HepG2 (cell line): Measurements from ENCODE around the gene ANKRD35. TPM values are rescaled to one million over a fixed set of nuclear protein-coding genes. Genes with fewer than 3 reads are reported as not detected.
A peak's percentile ranks its signal among the peaks of the same experiment; 100 is the strongest.

ENCODE experiments used
- HNRNPL ChIP-seq: fragments of 200-400 bp; formaldehyde crosslinking; IDR thresholded peaks from 2 replicates; pipeline ENCODE4 v1.6.1; 2017; ENCODE audit warnings: mild to moderate bottlenecking, low read depth, low read length
- MAF1 ChIP-seq: sonication (generic); formaldehyde crosslinking; IDR thresholded peaks from 2 replicates; pipeline ENCODE4 v1.5.0; 2020; ENCODE audit warnings: missing genetic modification reagents, borderline replicate concordance
- SPEN ChIP-seq: sonication (generic); formaldehyde crosslinking; IDR thresholded peaks from 2 replicates; pipeline ENCODE4 v1.5.1; 2020; ENCODE audit warnings: low read depth, mild to moderate bottlenecking, missing genetic modification reagents
- SRF ChIP-seq: IDR thresholded peaks from 2 replicates; pipeline ENCODE4 v1.6.1; 2011; ENCODE audit warnings: mild to moderate bottlenecking, low read depth, low read length, moderate library complexity
- SSRP1 ChIP-seq: IDR thresholded peaks from 2 replicates; pipeline ENCODE4 v1.6.1; 2016; ENCODE audit warnings: control low read depth
- TBX2 ChIP-seq: sonication (generic); formaldehyde crosslinking; IDR thresholded peaks from 2 replicates; pipeline ENCODE4 v1.5.0; 2020; ENCODE audit warnings: missing genetic modification reagents, mild to moderate bottlenecking, borderline replicate concordance
- TGIF2 ChIP-seq: IDR thresholded peaks from 2 replicates; pipeline ENCODE4 v1.6.1; 2016; ENCODE audit warnings: control low read depth, missing compliant biosample characterization
- ZFP82 ChIP-seq: sonication (generic); formaldehyde crosslinking; IDR thresholded peaks from 2 replicates; pipeline ENCODE4 v1.5.1; 2020; ENCODE audit warnings: mild to moderate bottlenecking, missing genetic modification reagents, borderline replicate concordance
- ZNF768 ChIP-seq: sonication (generic); formaldehyde crosslinking; IDR thresholded peaks from 2 replicates; pipeline ENCODE4 v1.4.0; 2020; ENCODE audit warnings: missing genetic modification reagents
- ZNF891 ChIP-seq: sonication (generic); formaldehyde crosslinking; IDR thresholded peaks from 2 replicates; pipeline ENCODE4 v1.5.0; 2020; ENCODE audit warnings: mild to moderate bottlenecking, missing genetic modification reagents
- polyA plus RNA-seq, 8 experiments: library from polyadenylated mRNA; depleted of rRNA in 3 of 8; stranded (reverse) in 7 of 8; unstranded in 1 of 8; fragments of >200 nt; fragmentation: Illumina TruSeq in 4 of 8; extraction: Trizol in 4 of 8; gene quantifications; 2 replicates each; pipeline versions ENCODE4 v1.2.1 to v1.2.3, GENCODE V29; 2011 to 2016; ENCODE audit warnings: low read depth in 4 of 8, missing spikeins in 1 of 8, mixed read lengths in 1 of 8; ENCODE audit not compliant: insufficient read depth in 1 of 8
- total RNA-seq, 5 experiments: library from RNA; depleted of rRNA; stranded (reverse); fragments of >200 nt; fragmentation: Illumina TruSeq; extraction: Trizol; gene quantifications; 2 replicates each; pipeline ENCODE4 v1.2.3, GENCODE V29; 2016; ENCODE audit warnings: low read depth in 1 of 5
- TF ChIP-seq, protein P1 (sequence below): sonication (generic); formaldehyde crosslinking; IDR thresholded peaks from one replicate; pipeline ENCODE4 v1.5.1; 2020; ENCODE audit warnings: mild to moderate bottlenecking, missing genetic modification reagents; ENCODE audit errors: not compliant biosample characterization
- TF ChIP-seq, protein P2 (sequence below): sonication (generic); formaldehyde crosslinking; IDR thresholded peaks from 2 replicates; pipeline ENCODE4 v1.8.1; 2023; ENCODE audit warnings: missing genetic modification reagents, mild to moderate bottlenecking, borderline replicate concordance
- TF ChIP-seq, protein P3 (sequence below): sonication (generic); formaldehyde crosslinking; IDR thresholded peaks from 2 replicates; pipeline ENCODE4 v1.8.0; 2022; ENCODE audit warnings: missing genetic modification reagents, mild to moderate bottlenecking, inconsistent platforms, borderline replicate concordance
- TF ChIP-seq, protein P4 (sequence below), 2 experiments: sonication (generic) in 1 of 2; formaldehyde crosslinking in 1 of 2; IDR thresholded peaks; 2 replicates each; pipeline versions ENCODE4 v1.4.0 to v1.6.1; 2018 to 2020; ENCODE audit warnings: missing genetic modification reagents in 2 of 2, borderline replicate concordance in 1 of 2, low read depth in 1 of 2, mild to moderate bottlenecking in 1 of 2, missing biosample characterization in 1 of 2
- TF ChIP-seq, protein P5 (sequence below): sonication (generic); formaldehyde crosslinking; IDR thresholded peaks from 2 replicates; pipeline ENCODE4 v1.5.1; 2020; ENCODE audit warnings: mild to moderate bottlenecking, missing genetic modification reagents, moderate library complexity

The ANKRD35 gene
- total and polyA plus RNA-seq, 2 of the 13 experiments (the other 11 are each of a cell fraction or from before 2014, with no cell fraction given) = 0.02 TPM; not detected in 1

- TF ChIP-seq, protein P1, sequence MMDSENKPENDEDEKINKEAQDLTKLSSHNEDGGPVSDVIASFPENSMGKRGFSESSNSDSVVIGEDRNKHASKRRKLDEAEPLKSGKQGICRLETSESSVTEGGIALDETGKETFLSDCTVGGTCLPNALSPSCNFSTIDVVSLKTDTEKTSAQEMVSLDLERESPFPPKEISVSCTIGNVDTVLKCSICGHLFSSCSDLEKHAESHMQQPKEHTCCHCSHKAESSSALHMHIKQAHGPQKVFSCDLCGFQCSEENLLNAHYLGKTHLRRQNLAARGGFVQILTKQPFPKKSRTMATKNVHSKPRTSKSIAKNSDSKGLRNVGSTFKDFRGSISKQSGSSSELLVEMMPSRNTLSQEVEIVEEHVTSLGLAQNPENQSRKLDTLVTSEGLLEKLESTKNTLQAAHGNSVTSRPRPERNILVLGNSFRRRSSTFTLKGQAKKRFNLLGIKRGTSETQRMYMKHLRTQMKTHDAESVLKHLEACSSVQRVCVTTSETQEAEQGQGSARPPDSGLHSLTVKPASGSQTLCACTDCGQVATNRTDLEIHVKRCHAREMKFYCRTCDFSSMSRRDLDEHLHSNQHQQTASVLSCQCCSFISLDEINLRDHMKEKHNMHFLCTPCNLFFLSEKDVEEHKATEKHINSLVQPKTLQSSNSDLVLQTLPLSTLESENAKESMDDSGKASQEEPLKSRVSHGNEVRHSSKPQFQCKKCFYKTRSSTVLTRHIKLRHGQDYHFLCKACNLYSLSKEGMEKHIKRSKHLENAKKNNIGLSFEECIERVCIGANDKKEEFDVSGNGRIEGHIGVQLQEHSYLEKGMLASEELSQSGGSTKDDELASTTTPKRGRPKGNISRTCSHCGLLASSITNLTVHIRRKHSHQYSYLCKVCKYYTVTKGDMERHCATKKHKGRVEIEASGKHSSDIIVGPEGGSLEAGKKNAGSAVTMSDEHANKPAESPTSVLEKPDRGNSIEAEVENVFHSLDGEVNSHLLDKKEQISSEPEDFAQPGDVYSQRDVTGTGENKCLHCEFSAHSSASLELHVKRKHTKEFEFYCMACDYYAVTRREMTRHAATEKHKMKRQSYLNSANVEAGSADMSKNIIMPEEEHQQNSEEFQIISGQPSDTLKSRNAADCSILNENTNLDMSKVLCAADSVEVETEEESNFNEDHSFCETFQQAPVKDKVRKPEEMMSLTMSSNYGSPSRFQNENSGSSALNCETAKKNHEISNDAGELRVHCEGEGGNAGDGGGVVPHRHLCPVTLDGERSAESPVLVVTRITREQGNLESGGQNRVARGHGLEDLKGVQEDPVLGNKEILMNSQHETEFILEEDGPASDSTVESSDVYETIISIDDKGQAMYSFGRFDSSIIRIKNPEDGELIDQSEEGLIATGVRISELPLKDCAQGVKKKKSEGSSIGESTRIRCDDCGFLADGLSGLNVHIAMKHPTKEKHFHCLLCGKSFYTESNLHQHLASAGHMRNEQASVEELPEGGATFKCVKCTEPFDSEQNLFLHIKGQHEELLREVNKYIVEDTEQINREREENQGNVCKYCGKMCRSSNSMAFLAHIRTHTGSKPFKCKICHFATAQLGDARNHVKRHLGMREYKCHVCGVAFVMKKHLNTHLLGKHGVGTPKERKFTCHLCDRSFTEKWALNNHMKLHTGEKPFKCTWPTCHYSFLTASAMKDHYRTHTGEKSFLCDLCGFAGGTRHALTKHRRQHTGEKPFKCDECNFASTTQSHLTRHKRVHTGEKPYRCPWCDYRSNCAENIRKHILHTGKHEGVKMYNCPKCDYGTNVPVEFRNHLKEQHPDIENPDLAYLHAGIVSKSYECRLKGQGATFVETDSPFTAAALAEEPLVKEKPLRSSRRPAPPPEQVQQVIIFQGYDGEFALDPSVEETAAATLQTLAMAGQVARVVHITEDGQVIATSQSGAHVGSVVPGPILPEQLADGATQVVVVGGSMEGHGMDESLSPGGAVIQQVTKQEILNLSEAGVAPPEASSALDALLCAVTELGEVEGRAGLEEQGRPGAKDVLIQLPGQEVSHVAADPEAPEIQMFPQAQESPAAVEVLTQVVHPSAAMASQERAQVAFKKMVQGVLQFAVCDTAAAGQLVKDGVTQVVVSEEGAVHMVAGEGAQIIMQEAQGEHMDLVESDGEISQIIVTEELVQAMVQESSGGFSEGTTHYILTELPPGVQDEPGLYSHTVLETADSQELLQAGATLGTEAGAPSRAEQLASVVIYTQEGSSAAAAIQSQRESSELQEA (CRISPR knock-in tag) = no peak
- 0 out of 2 replicates have a peak, but pooled peaks have one; percentile 16 for TF ChIP-seq SSRP1 (CRISPR knock-in tag)
- TF ChIP-seq, protein P2, sequence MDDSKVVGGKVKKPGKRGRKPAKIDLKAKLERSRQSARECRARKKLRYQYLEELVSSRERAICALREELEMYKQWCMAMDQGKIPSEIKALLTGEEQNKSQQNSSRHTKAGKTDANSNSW (CRISPR knock-in tag) = no peak
- TF ChIP-seq SRF = no peak
- no peak for TF ChIP-seq ZNF768 (CRISPR knock-in tag)
- TF ChIP-seq, protein P3, sequence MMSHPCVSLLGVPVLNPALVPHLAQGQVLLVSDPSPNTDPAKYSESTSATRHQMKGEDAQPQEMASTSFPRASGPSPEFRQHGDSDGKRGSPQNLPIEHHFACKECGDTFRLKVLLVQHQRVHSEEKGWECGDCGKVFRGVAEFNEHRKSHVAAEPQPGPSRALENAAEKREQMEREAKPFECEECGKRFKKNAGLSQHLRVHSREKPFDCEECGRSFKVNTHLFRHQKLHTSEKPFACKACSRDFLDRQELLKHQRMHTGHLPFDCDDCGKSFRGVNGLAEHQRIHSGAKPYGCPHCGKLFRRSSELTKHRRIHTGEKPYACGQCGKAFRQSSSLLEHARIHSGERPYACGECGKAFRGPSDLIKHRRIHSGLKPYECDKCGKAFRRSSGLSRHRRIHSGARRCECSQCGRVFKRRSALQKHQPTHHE (CRISPR knock-in tag) = no peak
- peak; percentile 29 for TF ChIP-seq TBX2 (CRISPR knock-in tag)
- peak; percentile 73; the same call in 1 of the 2 replicates for TF ChIP-seq SPEN (CRISPR knock-in tag)
- TF ChIP-seq, protein P4, sequence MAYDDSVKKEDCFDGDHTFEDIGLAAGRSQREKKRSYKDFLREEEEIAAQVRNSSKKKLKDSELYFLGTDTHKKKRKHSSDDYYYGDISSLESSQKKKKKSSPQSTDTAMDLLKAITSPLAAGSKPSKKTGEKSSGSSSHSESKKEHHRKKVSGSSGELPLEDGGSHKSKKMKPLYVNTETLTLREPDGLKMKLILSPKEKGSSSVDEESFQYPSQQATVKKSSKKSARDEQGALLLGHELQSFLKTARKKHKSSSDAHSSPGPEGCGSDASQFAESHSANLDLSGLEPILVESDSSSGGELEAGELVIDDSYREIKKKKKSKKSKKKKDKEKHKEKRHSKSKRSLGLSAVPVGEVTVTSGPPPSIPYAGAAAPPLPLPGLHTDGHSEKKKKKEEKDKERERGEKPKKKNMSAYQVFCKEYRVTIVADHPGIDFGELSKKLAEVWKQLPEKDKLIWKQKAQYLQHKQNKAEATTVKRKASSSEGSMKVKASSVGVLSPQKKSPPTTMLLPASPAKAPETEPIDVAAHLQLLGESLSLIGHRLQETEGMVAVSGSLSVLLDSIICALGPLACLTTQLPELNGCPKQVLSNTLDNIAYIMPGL (CRISPR knock-in tag; IDR thresholded peaks at IDR 0.05; ENCODE audit: borderline replicate concordance in 1 of 2, low read depth in 1 of 2) = peak; percentile 18 to 51; a peak in 1 of 4 replicates
- 0 out of 2 replicates have a peak, but pooled peaks have one; percentile 5 for TF ChIP-seq ZNF891
- TF ChIP-seq, protein P5, sequence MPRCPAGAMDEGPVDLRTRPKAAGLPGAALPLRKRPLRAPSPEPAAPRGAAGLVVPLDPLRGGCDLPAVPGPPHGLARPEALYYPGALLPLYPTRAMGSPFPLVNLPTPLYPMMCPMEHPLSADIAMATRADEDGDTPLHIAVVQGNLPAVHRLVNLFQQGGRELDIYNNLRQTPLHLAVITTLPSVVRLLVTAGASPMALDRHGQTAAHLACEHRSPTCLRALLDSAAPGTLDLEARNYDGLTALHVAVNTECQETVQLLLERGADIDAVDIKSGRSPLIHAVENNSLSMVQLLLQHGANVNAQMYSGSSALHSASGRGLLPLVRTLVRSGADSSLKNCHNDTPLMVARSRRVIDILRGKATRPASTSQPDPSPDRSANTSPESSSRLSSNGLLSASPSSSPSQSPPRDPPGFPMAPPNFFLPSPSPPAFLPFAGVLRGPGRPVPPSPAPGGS (CRISPR knock-in tag) = no peak; the same call in 1 of the 2 replicates
- TF ChIP-seq HNRNPL = no peak
- no peak for TF ChIP-seq MAF1
- TF ChIP-seq ZFP82 (CRISPR knock-in tag) = no peak
- peak; percentile 73; the same call in 1 of the 2 replicates for TF ChIP-seq TGIF2 (CRISPR knock-in tag)
These were observed 32.7 kb upstream of the ANKRD35 start, which contains the start of gene PEX11B (continued) for GRCh38 chr1:145918144-145918991.
